WTC11 (cell line): ENCODE measurements around the gene NOB1. TPM values are rescaled to one million over a fixed set of nuclear protein-coding genes. Genes with fewer than 3 reads are reported as not detected.

Experiments
- ATAC-seq: fragments of 200-7000 bp; cut with Tn5 transposase; 2 replicates; pipeline ENCODE4 v1.10.0; 2021; ENCODE audit warnings: mild to moderate bottlenecking, moderate library complexity
- Bru-seq: library from RNA; stranded (reverse); fragments of 400-500 nt; gene quantifications from one replicate; lab custom pipeline; 2021; lab: Mats Ljungman, UMichigan
- CTCF ChIA-PET: fragments of 300-600 bp; sonication (Branson Sonifier 250); formaldehyde crosslinking; loops from one replicate; lab custom pipeline; 2021; ENCODE audit warnings: antibody characterized with exemption; lab: Charles Lee
- POLR2A ChIA-PET: fragments of 350-600 bp; sonication (Branson Sonifier 250); formaldehyde crosslinking; loops from one replicate; lab custom pipeline; 2021; ENCODE audit warnings: antibody characterized with exemption; lab: Charles Lee
- DNase-seq: peaks from one replicate; pipeline ENCODE4 v3.0.0; 2021; ENCODE audit warnings: low spot score
- H3K27ac Mint-ChIP-seq: 2 replicates; pipeline ENCODE4 v1.8.0; 2021; ENCODE audit warnings: mixed read lengths
- H3K27me3 Mint-ChIP-seq: 2 replicates; pipeline ENCODE4 v1.8.0; 2021; ENCODE audit warnings: low read depth, mild to moderate bottlenecking, moderate library complexity, mixed read lengths
- H3K36me3 Mint-ChIP-seq: 2 replicates; pipeline ENCODE4 v1.8.0; 2021; ENCODE audit warnings: mixed read lengths
- H3K4me1 Mint-ChIP-seq: 2 replicates; pipeline ENCODE4 v1.8.0; 2022; ENCODE audit warnings: mixed read lengths
- H3K4me3 Mint-ChIP-seq: 2 replicates; pipeline ENCODE4 v1.8.0; 2021; ENCODE audit warnings: mild to moderate bottlenecking, moderate library complexity, mixed read lengths
- H3K9me3 Mint-ChIP-seq: 2 replicates; pipeline ENCODE4 v1.8.0; 2021; ENCODE audit warnings: mixed read lengths
- ATF1 ChIP-seq: sonication (generic); formaldehyde crosslinking; IDR thresholded peaks from 2 replicates; pipeline ENCODE4 v1.8.1; 2023; ENCODE audit warnings: mild to moderate bottlenecking, moderate library complexity, missing genetic modification reagents
- CREB1 ChIP-seq: sonication (generic); formaldehyde crosslinking; IDR thresholded peaks from 2 replicates; pipeline ENCODE4 v1.8.0; 2023; ENCODE audit warnings: mild to moderate bottlenecking, missing genetic modification reagents
- CREM ChIP-seq: sonication (generic); formaldehyde crosslinking; IDR thresholded peaks from 2 replicates; pipeline ENCODE4 v1.8.1; 2022; ENCODE audit warnings: mild to moderate bottlenecking, missing genetic modification reagents, moderate library complexity
- ELF4 ChIP-seq: sonication (generic); formaldehyde crosslinking; IDR thresholded peaks from 2 replicates; pipeline ENCODE4 v1.8.1; 2022; ENCODE audit warnings: low read depth, mild to moderate bottlenecking, moderate library complexity, missing genetic modification reagents
- ESRRA ChIP-seq: sonication (generic); formaldehyde crosslinking; IDR thresholded peaks from 2 replicates; pipeline ENCODE4 v1.8.1; 2022; ENCODE audit warnings: mild to moderate bottlenecking, missing genetic modification reagents, borderline replicate concordance
- FOXJ3 ChIP-seq: sonication (generic); formaldehyde crosslinking; IDR thresholded peaks from 2 replicates; pipeline ENCODE4 v1.9.0; 2021; ENCODE audit warnings: missing genetic modification reagents, mild to moderate bottlenecking, borderline replicate concordance
- FOXK1 ChIP-seq: sonication (generic); formaldehyde crosslinking; IDR thresholded peaks from 2 replicates; pipeline ENCODE4 v1.8.0; 2022; ENCODE audit warnings: mild to moderate bottlenecking, moderate library complexity, missing genetic modification reagents
- FOXP1 ChIP-seq: sonication (generic); formaldehyde crosslinking; IDR thresholded peaks from 2 replicates; pipeline ENCODE4 v1.8.0; 2022; ENCODE audit warnings: missing genetic modification reagents, mild to moderate bottlenecking, moderate library complexity, borderline replicate concordance
- GABPB1 ChIP-seq: sonication (generic); formaldehyde crosslinking; IDR thresholded peaks from 2 replicates; pipeline ENCODE4 v1.8.1; 2023; ENCODE audit warnings: mild to moderate bottlenecking, missing genetic modification reagents
- JUN ChIP-seq: sonication (generic); formaldehyde crosslinking; IDR thresholded peaks from 2 replicates; pipeline ENCODE4 v1.8.0; 2023; ENCODE audit warnings: mild to moderate bottlenecking, missing genetic modification reagents
- MLX ChIP-seq: sonication (generic); formaldehyde crosslinking; IDR thresholded peaks from 2 replicates; pipeline ENCODE4 v1.8.1; 2023; ENCODE audit warnings: mild to moderate bottlenecking, missing genetic modification reagents, moderate library complexity
- OVOL2 ChIP-seq: fragments of 250-450 bp; sonication (Bioruptor Pico); IDR thresholded peaks from 2 replicates; pipeline ENCODE4 v1.9.0; 2021; ENCODE audit warnings: mild to moderate bottlenecking, borderline replicate concordance
- PRRX2 ChIP-seq: fragments of 250-450 bp; sonication (Bioruptor Pico); IDR thresholded peaks from 2 replicates; pipeline ENCODE4 v1.8.0; 2021; ENCODE audit warnings: mild to moderate bottlenecking
- SMAD3 ChIP-seq: sonication (generic); formaldehyde crosslinking; IDR thresholded peaks from 2 replicates; pipeline ENCODE4 v1.8.0; 2022; ENCODE audit warnings: missing genetic modification reagents, mild to moderate bottlenecking, borderline replicate concordance
- SMAD4 ChIP-seq: sonication (generic); formaldehyde crosslinking; IDR thresholded peaks from 2 replicates; pipeline ENCODE4 v1.8.0; 2022; ENCODE audit warnings: mild to moderate bottlenecking, missing genetic modification reagents
- SP1 ChIP-seq: sonication (generic); formaldehyde crosslinking; conservative IDR thresholded peaks from 2 replicates; pipeline ENCODE4 v1.8.1; 2022; ENCODE audit warnings: missing genetic modification reagents
- TCF7 ChIP-seq: sonication (generic); formaldehyde crosslinking; IDR thresholded peaks from 2 replicates; pipeline ENCODE4 v1.8.0; 2022; ENCODE audit warnings: mild to moderate bottlenecking, low read depth, missing genetic modification reagents, moderate library complexity
- TEAD1 ChIP-seq: sonication (generic); formaldehyde crosslinking; IDR thresholded peaks from 2 replicates; pipeline ENCODE4 v1.8.0; 2022; ENCODE audit warnings: mild to moderate bottlenecking, missing genetic modification reagents
- TEAD4 ChIP-seq: sonication (generic); formaldehyde crosslinking; IDR thresholded peaks from 2 replicates; pipeline ENCODE4 v1.8.0; 2022; ENCODE audit warnings: mild to moderate bottlenecking, missing genetic modification reagents
- ZNF219 ChIP-seq: sonication (generic); formaldehyde crosslinking; IDR thresholded peaks from 2 replicates; pipeline ENCODE4 v1.8.0; 2023; ENCODE audit warnings: missing genetic modification reagents, mild to moderate bottlenecking, borderline replicate concordance
- ZNF232 ChIP-seq: sonication (generic); formaldehyde crosslinking; IDR thresholded peaks from 2 replicates; pipeline ENCODE4 v1.8.0; 2022; ENCODE audit warnings: mild to moderate bottlenecking, missing genetic modification reagents
- long read RNA-seq, 3 experiments: library from RNA in 1 of 3; library from capped mRNA in 1 of 3; library from polyadenylated mRNA in 1 of 3; unstranded in 2 of 3; stranded (forward) in 1 of 3; transcript quantifications; one replicate each; pipeline ENCODE4 v2.0.0, GENCODE V29; 2021
- total RNA-seq: library from RNA; stranded (reverse); gene quantifications from 3 replicates; pipeline ENCODE4 v1.2.3, GENCODE V29; 2021
- TF ChIP-seq, protein P1 (sequence below): sonication (generic); formaldehyde crosslinking; IDR thresholded peaks from 2 replicates; pipeline ENCODE4 v1.8.0; 2022; ENCODE audit warnings: mild to moderate bottlenecking, missing genetic modification reagents
- TF ChIP-seq, protein P2 (sequence below): sonication (generic); formaldehyde crosslinking; IDR thresholded peaks from 2 replicates; pipeline ENCODE4 v1.8.0; 2022; ENCODE audit warnings: mild to moderate bottlenecking, missing genetic modification reagents
- TF ChIP-seq, protein P3 (sequence below): sonication (generic); formaldehyde crosslinking; IDR thresholded peaks from 2 replicates; pipeline ENCODE4 v1.8.1; 2023; ENCODE audit warnings: mild to moderate bottlenecking, moderate library complexity, missing genetic modification reagents
- TF ChIP-seq, protein P4 (sequence below): fragments of 250-450 bp; sonication (Bioruptor Pico); IDR thresholded peaks from 2 replicates; pipeline ENCODE4 v1.8.0; 2021; ENCODE audit warnings: mild to moderate bottlenecking
- TF ChIP-seq, protein P5 (sequence below): sonication (generic); formaldehyde crosslinking; IDR thresholded peaks from 2 replicates; pipeline ENCODE4 v1.8.0; 2022; ENCODE audit warnings: mild to moderate bottlenecking, missing genetic modification reagents
- TF ChIP-seq, protein P6 (sequence below): sonication (generic); formaldehyde crosslinking; IDR thresholded peaks from 2 replicates; pipeline ENCODE4 v1.8.1; 2022; ENCODE audit warnings: low read depth, mild to moderate bottlenecking, moderate library complexity, missing genetic modification reagents, borderline replicate concordance

NOB1 gene
- total RNA-seq = 80.3 to 88.0 TPM (median 81.7 TPM) in 3 replicates
- Bru-seq, nascent RNA = percentile 86 among the genes with signal in this experiment
- long read RNA-seq, experiment 1, transcript NOB1-201 (9 exons, 1,734 nt) = major isoform, 219 of 258 reads
- long read RNA-seq, experiment 1, partial matches to known transcripts = 17 of 258 reads
- long read RNA-seq, experiment 1, other reads (novel, unspliced or antisense) = 22 of 258 reads
- long read RNA-seq, experiment 2, transcript NOB1-201 (9 exons, 1,734 nt) = major isoform, 60 of 111 reads
- long read RNA-seq, experiment 2, partial matches to known transcripts = 36 of 111 reads
- long read RNA-seq, experiment 2, other reads (novel, unspliced or antisense) = 15 of 111 reads
- long read RNA-seq, experiment 3, transcript NOB1-201 (9 exons, 1,734 nt) = major isoform, 188 of 280 reads
- long read RNA-seq, experiment 3, partial matches to known transcripts = 80 of 280 reads
- long read RNA-seq, experiment 3, other reads (novel, unspliced or antisense) = 12 of 280 reads

DNA sequence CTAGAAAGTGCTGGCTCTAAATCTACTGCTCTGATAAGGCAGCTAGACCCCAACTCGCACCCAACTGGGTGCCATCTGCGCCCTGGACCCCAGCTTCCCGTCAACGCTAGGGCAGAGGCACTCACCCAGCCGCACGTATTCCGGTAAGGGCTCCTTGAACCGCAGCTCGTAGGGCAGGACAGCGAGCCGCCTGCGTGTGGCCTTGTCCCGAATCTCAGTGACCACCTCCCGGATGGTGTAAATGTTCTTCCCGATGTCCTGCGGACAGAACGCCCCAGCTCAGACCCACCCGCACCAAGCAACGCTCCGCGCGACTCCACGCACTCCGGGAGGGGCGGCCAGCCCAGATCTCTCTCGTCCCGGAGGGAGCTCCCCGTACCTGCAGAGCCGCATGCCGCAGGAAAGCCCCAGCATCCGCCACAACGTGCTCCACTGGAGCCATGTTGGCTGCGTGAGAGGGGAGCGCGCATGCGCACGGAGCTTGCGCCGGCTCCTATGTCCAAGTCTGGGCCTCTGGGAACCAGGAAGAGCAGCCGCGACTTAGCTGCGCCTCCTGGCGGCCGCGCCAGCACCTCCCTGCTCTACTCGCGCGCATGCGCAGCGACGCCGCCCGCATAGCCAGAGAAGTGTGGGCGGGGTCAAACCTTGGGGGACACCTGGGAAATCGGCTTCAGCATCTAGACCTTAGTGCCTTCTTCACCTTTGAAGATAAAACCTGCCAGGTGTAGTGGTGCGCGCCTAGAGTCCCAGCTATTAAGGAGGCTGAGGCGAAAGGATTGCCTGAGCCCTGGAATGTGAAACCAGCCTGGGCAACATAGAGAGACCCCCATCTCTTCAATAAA is at the start of gene NOB1:
NOB1 (minus strand) TSS at position 458 of the 842 bp plus-strand sequence; CDS start at position 442, 16 bp downstream.
- Mint-ChIP-seq H3K36me3 (peaks cover 31% of the 10 kb centered on the region), H3K4me3 (peak within 1 kb of the TSS; percentile 100), H3K27ac (peak within 1 kb of the TSS; percentile 98), H3K9me3 (no peaks in the 10 kb centered on the region), H3K27me3 (peaks cover 35% of the 10 kb centered on the region), H3K4me1 (peaks cover 11% of the 10 kb centered on the region)
- ATAC-seq (peak; percentile 93), DNase-seq (peak; percentile 99)
- ChIA-PET CTCF (interaction anchor here (0.5 to 2.7 kb wide), 39 partner anchors 9 to 538 kb away, joined by 3 to 36 read pairs (median 5); partner anchors contain the start of gene NQO1), POLR2A (interaction anchor here (0.5 to 1.4 kb wide), 7 partner anchors 8 to 522 kb away, joined by 3 to 7 read pairs (median 4); no protein-coding TSS in a partner anchor)
- TF ChIP-seq SMAD3 (CRISPR knock-in tag) (0 out of 2 replicates have a peak, but pooled peaks have one; percentile 47), TEAD1 (CRISPR knock-in tag) (peak; percentile 90), PRRX2 (CRISPR knock-in tag) (no peak), GABPB1 (CRISPR knock-in tag) (peak; percentile 81; the same call in 1 of the 2 replicates), FOXJ3 (CRISPR knock-in tag) (no peak), TCF7 (no peak), ATF1 (CRISPR knock-in tag) (0 out of 2 replicates have a peak, but pooled peaks have one; percentile 72), JUN (CRISPR knock-in tag) (peak; percentile 62), MLX (CRISPR knock-in tag) (0 out of 2 replicates have a peak, but pooled peaks have one; percentile 61), CREM (CRISPR knock-in tag) (0 out of 2 replicates have a peak, but pooled peaks have one; percentile 56), ZNF232 (CRISPR knock-in tag) (no peak), TEAD4 (CRISPR knock-in tag) (no peak), CREB1 (CRISPR knock-in tag) (0 out of 2 replicates have a peak, but pooled peaks have one; percentile 36), FOXK1 (CRISPR knock-in tag) (peak; percentile 71; the same call in 1 of the 2 replicates), ZNF219 (CRISPR knock-in tag) (0 out of 2 replicates have a peak, but pooled peaks have one; percentile 34), FOXP1 (CRISPR knock-in tag) (peak; percentile 84; the same call in 1 of the 2 replicates), ELF4 (CRISPR knock-in tag) (no peak), SP1 (CRISPR knock-in tag) (peak; percentile 75), ESRRA (CRISPR knock-in tag) (0 out of 2 replicates have a peak, but pooled peaks have one; percentile 42), OVOL2 (CRISPR knock-in tag) (no peak), SMAD4 (CRISPR knock-in tag) (no peak)
- TF ChIP-seq, protein P1, sequence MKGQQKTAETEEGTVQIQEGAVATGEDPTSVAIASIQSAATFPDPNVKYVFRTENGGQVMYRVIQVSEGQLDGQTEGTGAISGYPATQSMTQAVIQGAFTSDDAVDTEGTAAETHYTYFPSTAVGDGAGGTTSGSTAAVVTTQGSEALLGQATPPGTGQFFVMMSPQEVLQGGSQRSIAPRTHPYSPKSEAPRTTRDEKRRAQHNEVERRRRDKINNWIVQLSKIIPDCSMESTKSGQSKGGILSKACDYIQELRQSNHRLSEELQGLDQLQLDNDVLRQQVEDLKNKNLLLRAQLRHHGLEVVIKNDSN (CRISPR knock-in tag) = peak; percentile 72; the same call in 1 of the 2 replicates
- TF ChIP-seq, protein P2, sequence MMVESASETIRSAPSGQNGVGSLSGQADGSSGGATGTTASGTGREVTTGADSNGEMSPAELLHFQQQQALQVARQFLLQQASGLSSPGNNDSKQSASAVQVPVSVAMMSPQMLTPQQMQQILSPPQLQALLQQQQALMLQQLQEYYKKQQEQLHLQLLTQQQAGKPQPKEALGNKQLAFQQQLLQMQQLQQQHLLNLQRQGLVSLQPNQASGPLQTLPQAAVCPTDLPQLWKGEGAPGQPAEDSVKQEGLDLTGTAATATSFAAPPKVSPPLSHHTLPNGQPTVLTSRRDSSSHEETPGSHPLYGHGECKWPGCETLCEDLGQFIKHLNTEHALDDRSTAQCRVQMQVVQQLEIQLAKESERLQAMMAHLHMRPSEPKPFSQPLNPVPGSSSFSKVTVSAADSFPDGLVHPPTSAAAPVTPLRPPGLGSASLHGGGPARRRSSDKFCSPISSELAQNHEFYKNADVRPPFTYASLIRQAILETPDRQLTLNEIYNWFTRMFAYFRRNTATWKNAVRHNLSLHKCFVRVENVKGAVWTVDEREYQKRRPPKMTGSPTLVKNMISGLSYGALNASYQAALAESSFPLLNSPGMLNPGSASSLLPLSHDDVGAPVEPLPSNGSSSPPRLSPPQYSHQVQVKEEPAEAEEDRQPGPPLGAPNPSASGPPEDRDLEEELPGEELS (CRISPR knock-in tag) = no peak
- TF ChIP-seq, protein P3, sequence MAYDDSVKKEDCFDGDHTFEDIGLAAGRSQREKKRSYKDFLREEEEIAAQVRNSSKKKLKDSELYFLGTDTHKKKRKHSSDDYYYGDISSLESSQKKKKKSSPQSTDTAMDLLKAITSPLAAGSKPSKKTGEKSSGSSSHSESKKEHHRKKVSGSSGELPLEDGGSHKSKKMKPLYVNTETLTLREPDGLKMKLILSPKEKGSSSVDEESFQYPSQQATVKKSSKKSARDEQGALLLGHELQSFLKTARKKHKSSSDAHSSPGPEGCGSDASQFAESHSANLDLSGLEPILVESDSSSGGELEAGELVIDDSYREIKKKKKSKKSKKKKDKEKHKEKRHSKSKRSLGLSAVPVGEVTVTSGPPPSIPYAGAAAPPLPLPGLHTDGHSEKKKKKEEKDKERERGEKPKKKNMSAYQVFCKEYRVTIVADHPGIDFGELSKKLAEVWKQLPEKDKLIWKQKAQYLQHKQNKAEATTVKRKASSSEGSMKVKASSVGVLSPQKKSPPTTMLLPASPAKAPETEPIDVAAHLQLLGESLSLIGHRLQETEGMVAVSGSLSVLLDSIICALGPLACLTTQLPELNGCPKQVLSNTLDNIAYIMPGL (CRISPR knock-in tag) = peak; percentile 82
- TF ChIP-seq, protein P4, sequence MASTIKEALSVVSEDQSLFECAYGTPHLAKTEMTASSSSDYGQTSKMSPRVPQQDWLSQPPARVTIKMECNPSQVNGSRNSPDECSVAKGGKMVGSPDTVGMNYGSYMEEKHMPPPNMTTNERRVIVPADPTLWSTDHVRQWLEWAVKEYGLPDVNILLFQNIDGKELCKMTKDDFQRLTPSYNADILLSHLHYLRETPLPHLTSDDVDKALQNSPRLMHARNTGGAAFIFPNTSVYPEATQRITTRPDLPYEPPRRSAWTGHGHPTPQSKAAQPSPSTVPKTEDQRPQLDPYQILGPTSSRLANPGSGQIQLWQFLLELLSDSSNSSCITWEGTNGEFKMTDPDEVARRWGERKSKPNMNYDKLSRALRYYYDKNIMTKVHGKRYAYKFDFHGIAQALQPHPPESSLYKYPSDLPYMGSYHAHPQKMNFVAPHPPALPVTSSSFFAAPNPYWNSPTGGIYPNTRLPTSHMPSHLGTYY (CRISPR knock-in tag) = no peak
- TF ChIP-seq, protein P5, sequence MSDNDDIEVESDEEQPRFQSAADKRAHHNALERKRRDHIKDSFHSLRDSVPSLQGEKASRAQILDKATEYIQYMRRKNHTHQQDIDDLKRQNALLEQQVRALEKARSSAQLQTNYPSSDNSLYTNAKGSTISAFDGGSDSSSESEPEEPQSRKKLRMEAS = peak; percentile 97
- TF ChIP-seq, protein P6, sequence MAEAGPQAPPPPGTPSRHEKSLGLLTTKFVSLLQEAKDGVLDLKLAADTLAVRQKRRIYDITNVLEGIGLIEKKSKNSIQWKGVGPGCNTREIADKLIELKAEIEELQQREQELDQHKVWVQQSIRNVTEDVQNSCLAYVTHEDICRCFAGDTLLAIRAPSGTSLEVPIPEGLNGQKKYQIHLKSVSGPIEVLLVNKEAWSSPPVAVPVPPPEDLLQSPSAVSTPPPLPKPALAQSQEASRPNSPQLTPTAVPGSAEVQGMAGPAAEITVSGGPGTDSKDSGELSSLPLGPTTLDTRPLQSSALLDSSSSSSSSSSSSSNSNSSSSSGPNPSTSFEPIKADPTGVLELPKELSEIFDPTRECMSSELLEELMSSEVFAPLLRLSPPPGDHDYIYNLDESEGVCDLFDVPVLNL (CRISPR knock-in tag) = no peak
